ENCODE measurements around the gene IZUMO4. TPM values are rescaled to one million over a fixed set of nuclear protein-coding genes. Genes with fewer than 3 reads are reported as not detected.

IZUMO4 gene
- total RNA-seq, 1 donor from 2014 or later, result not detected

DNA sequence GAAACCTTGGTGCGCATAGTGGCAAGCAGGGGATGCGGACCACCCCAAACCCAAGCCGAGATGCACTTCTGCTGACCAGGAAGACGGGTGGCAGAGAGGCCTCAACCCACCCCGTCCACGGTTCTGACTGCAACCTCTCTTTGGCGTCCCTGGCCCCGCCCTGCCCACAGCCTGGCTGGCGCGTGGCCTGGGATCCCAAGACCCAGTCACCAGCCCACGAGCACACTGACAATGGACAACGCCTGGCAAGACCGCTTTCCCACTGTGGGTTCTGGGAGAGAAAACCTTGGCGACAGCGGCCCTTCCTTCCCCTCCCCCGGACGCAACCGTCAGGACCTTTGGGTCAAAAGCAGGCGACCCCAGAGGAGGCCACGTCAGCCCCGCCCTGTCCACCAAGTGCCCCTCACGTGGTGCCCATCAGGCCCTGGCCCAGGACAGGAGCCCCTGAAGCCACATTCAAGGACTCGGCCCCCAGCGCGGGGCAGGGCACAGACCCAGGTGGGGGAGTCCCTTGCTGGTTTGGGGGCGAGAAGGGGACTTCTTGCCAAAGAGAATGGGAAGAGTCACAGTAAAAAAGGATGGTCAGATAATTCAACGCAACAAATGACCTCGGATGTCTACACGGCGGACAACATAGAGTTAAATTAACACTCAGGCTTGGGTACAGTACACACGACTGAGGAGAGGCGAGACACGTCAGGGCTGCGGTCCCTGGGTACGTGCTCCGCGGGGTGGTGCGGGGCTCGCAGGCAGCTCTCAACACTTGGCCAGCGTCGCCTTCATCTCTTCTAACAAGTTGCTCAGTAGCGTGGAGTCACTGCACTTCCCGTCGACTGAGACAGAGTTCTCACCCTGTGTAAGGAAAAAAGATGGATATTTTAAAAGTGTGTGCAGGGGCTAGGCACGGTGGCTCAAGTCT lies 5.0 kb downstream of the IZUMO4 start:
- Mint-ChIP-seq H3K9me3 (no peaks in the 10 kb centered on the region), H3K36me3 (peaks cover 30% of the 10 kb centered on the region), H3K27ac (no peak overlapping the region), H3K4me1 (peaks cover 2% of the 10 kb centered on the region), H3K27me3 (ENCODE audit: insufficient read depth, low read depth) (peaks cover 14% of the 10 kb centered on the region), H3K4me3 (no peak overlapping the region)
- Histone ChIP-seq H3F3A (ENCODE audit: low read depth) (peaks cover 12% of the 10 kb centered on the region), H3K4me3 (no peak overlapping the region), H3K9me3 (ENCODE audit: low read depth) (no peaks in the 10 kb centered on the region), H3K9ac (no peak overlapping the region), H3K27me3 (no peaks in the 10 kb centered on the region), H3K4me1 (peaks cover 7% of the 10 kb centered on the region), H3K27ac (no peak overlapping the region), H4K20me1 (ENCODE audit: low read depth) (peaks cover 32% of the 10 kb centered on the region), H3K4me2 (no peak overlapping the region), H2AFZ (replicated peaks) (no peak overlapping the region), H3K79me2 (ENCODE audit: low read depth) (peaks cover 22% of the 10 kb centered on the region), H3K36me3 (no peaks in the 10 kb centered on the region)
- no peak for DNase-seq (ENCODE audit: low spot score)
- no peak for TF ChIP-seq EZH2phosphoT487 (IDR thresholded peaks at IDR 0.05)
- TF ChIP-seq CTCF (IDR thresholded peaks at IDR 0.05), result no peak
- TF ChIP-seq EZH2 (IDR thresholded peaks at IDR 0.05), result no peak

DNA sequence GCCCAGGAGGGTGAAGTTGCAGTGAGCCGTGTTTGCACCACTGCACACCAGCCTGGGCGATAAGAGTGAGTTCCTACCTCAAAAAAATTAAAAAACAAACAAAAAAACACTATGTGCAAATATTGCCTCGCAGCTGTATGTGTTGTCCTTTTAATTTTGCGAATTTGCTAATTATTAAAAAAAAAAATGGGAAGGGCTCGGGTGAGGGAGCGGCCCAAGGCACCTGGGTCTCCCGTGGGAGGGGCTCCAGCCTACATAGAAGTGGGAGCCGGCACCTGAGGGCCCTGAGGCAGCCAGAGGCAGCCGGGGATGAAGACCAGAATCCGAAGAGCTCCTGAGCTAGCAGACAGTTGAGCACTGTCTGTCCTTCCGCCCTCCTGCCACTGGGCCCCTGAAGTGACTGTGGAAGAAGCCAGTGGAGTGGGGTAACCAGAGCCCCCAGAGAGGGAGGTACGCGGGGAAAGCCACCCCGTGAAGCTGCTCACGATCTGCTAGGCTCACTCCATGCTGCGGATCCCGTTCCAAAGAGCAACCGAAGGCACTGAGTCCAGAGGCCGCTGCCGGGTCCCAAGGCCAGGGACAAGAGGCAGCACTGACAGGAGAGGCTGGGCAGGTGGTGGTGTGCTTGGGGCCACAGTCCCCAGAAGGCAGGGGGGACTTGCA lies 6.5 kb downstream of the IZUMO4 start:
- TF ChIP-seq EZH2 (IDR thresholded peaks at IDR 0.05) (no peak), EZH2phosphoT487 (IDR thresholded peaks at IDR 0.05) (no peak), CTCF (IDR thresholded peaks at IDR 0.05) (no peak)
- no peaks in the 10 kb centered on the region for H3K4me1 Mint-ChIP-seq
- Histone ChIP-seq H3K27me3 (no peaks in the 10 kb centered on the region), H3K27ac (no peak overlapping the region), H2AFZ (replicated peaks) (no peak overlapping the region), H3K36me3 (no peaks in the 10 kb centered on the region), H3K79me2 (ENCODE audit: low read depth) (peaks cover 22% of the 10 kb centered on the region), H3K4me3 (no peak overlapping the region), H3K4me1 (no peaks in the 10 kb centered on the region), H4K20me1 (ENCODE audit: low read depth) (peaks cover 19% of the 10 kb centered on the region), H3K9ac (no peak overlapping the region), H3F3A (ENCODE audit: low read depth) (no peaks in the 10 kb centered on the region), H3K4me2 (no peak overlapping the region), H3K9me3 (ENCODE audit: low read depth) (no peaks in the 10 kb centered on the region)
- H3K27ac Mint-ChIP-seq, result no peak overlapping the region
- H3K36me3 Mint-ChIP-seq, result peaks cover 40% of the 10 kb centered on the region
- H3K27me3 Mint-ChIP-seq (ENCODE audit: insufficient read depth, low read depth), result peaks cover 14% of the 10 kb centered on the region
- H3K9me3 Mint-ChIP-seq, result no peaks in the 10 kb centered on the region
- no peak for DNase-seq (ENCODE audit: low spot score)
- no peak overlapping the region for H3K4me3 Mint-ChIP-seq

GRCh38 chr19:2108251-2109016 lies 11.7 kb downstream of the IZUMO4 start:
- Mint-ChIP-seq H3K27ac (no peak overlapping the region), H3K36me3 (peaks cover 43% of the 10 kb centered on the region), H3K4me3 (no peak overlapping the region), H3K9me3 (no peaks in the 10 kb centered on the region), H3K27me3 (ENCODE audit: insufficient read depth, low read depth) (peaks cover 12% of the 10 kb centered on the region), H3K4me1 (no peaks in the 10 kb centered on the region)
- H4K20me1 ChIP-seq (ENCODE audit: low read depth), result peaks cover 4% of the 10 kb centered on the region
- H3K27ac ChIP-seq, result no peak overlapping the region
- H3K36me3 ChIP-seq, result no peaks in the 10 kb centered on the region
- H3K4me3 ChIP-seq, result no peak overlapping the region
- H3K79me2 ChIP-seq (ENCODE audit: low read depth), result peaks cover 18% of the 10 kb centered on the region
- no peaks in the 10 kb centered on the region for H3K4me1 ChIP-seq
- H3K27me3 ChIP-seq, result no peaks in the 10 kb centered on the region
- H3K9me3 ChIP-seq (ENCODE audit: low read depth), result no peaks in the 10 kb centered on the region
- no peak for TF ChIP-seq EZH2phosphoT487 (IDR thresholded peaks at IDR 0.05)
- TF ChIP-seq EZH2 (IDR thresholded peaks at IDR 0.05), result no peak
- no peak for TF ChIP-seq CTCF (IDR thresholded peaks at IDR 0.05)
- no peak for DNase-seq (ENCODE audit: low spot score)
- H3K9ac ChIP-seq, result no peak overlapping the region
- no peak overlapping the region for H3K4me2 ChIP-seq
- H2AFZ ChIP-seq (replicated peaks), result no peak overlapping the region
- no peaks in the 10 kb centered on the region for H3F3A ChIP-seq (ENCODE audit: low read depth)

All from neural progenitor cell (in vitro differentiated cells).